HepG2 (cell line): Measurements from ENCODE around the gene WNT1.

Experiments used
- NFE2 ChIP-seq: sonication (generic); formaldehyde crosslinking; IDR thresholded peaks from 2 replicates; pipeline ENCODE4 v1.4.0; 2020; ENCODE audit warnings: missing genetic modification reagents
- USF2 ChIP-seq, 2 experiments: sonication (generic) in 1 of 2; formaldehyde crosslinking in 1 of 2; IDR thresholded peaks; 2 replicates each; pipeline versions ENCODE4 v1.5.1 to v1.6.1; 2011 to 2020; ENCODE audit warnings: borderline replicate concordance in 1 of 2, low read depth in 1 of 2, low read length in 1 of 2, mild to moderate bottlenecking in 1 of 2, missing genetic modification reagents in 1 of 2, moderate library complexity in 1 of 2
- ZNF687 ChIP-seq: sonication (generic); formaldehyde crosslinking; IDR thresholded peaks from 2 replicates; pipeline ENCODE4 v1.5.1; 2020; ENCODE audit warnings: mild to moderate bottlenecking, missing genetic modification reagents, moderate library complexity

GRCh38 chr12:48933664-48934311 lies 44.3 kb upstream of the WNT1 start:
- no peak for TF ChIP-seq ZNF687 (CRISPR knock-in tag)
- TF ChIP-seq NFE2 (CRISPR knock-in tag), result no peak
- no peak for TF ChIP-seq USF2 (IDR thresholded peaks at IDR 0.05; ENCODE audit: low read depth, low read length)
- no peak for TF ChIP-seq USF2 (CRISPR knock-in tag; IDR thresholded peaks at IDR 0.05; ENCODE audit: borderline replicate concordance)
